Panc1 (cell line): ENCODE measurements around the gene KIAA0586. TPM values are rescaled to one million over a fixed set of nuclear protein-coding genes. Genes with fewer than 3 reads are reported as not detected.

Experiments
- ATAC-seq: fragments of 200-7000 bp; cut with Tn5 transposase; 2 replicates; pipeline ENCODE4 v1.9.1; 2020; ENCODE audit warnings: mild to moderate bottlenecking, moderate library complexity
- BruUV-seq: library from RNA; stranded (reverse); fragments of 400-500 nt; replicated peaks from 2 replicates; lab custom pipeline; 2021; lab: Mats Ljungman, UMichigan
- CTCF ChIA-PET: fragments of 300-600 bp; sonication (Branson Sonifier 250); formaldehyde crosslinking; loops from one replicate; lab custom pipeline; 2022; ENCODE audit warnings: antibody characterized with exemption; lab: Charles Lee
- POLR2A ChIA-PET: fragments of 300-600 bp; sonication (Branson Sonifier 250); formaldehyde crosslinking; loops from one replicate; lab custom pipeline; 2022; ENCODE audit warnings: antibody characterized with exemption; lab: Charles Lee
- DNase-seq: peaks from one replicate; pipeline ENCODE4 v3.0.0-alpha.2; 2010; ENCODE audit warnings: low read depth, low spot score
- H3K27ac ChIP-seq: 2 replicates; pipeline ENCODE4 v1.5.1; 2011; ENCODE audit warnings: mild to moderate bottlenecking, low read length, inconsistent platforms
- H3K27me3 ChIP-seq: fragments of 200-500 bp; sonication (Bioruptor generic); 2 replicates; pipeline ENCODE4 v1.6.0; 2014; ENCODE audit warnings: low read length, inconsistent platforms; ENCODE audit not compliant: control insufficient read depth, insufficient read depth
- H3K36me3 ChIP-seq: fragments of 200-500 bp; sonication (Bioruptor generic); 2 replicates; pipeline ENCODE4 v1.5.1; 2014; ENCODE audit warnings: inconsistent platforms, mild to moderate bottlenecking, low read length, moderate library complexity; ENCODE audit not compliant: control insufficient read depth, insufficient read depth
- H3K4me1 ChIP-seq: 2 replicates; pipeline ENCODE4 v1.5.1; 2011; ENCODE audit warnings: inconsistent platforms, mild to moderate bottlenecking, low read length, moderate library complexity; ENCODE audit not compliant: control insufficient read depth, insufficient read depth
- H3K4me3 ChIP-seq, 2 experiments: 2 replicates each; pipeline ENCODE4 v1.5.1; 2011 to 2012; ENCODE audit warnings: low read depth in 2 of 2, low read length in 2 of 2, mild to moderate bottlenecking in 2 of 2, inconsistent platforms in 1 of 2, moderate library complexity in 1 of 2
- H3K9me3 ChIP-seq: fragments of 200-500 bp; sonication (Bioruptor generic); 2 replicates; pipeline ENCODE4 v1.5.1; 2014; ENCODE audit warnings: low read depth, mild to moderate bottlenecking, inconsistent platforms, low read length, moderate library complexity; ENCODE audit not compliant: control insufficient read depth, insufficient read depth
- POLR2AphosphoS5 ChIP-seq: IDR thresholded peaks from 2 replicates; pipeline ENCODE4 v1.6.1; 2012; ENCODE audit warnings: mild to moderate bottlenecking, low read depth, low read length, moderate library complexity
- SIN3A ChIP-seq: IDR thresholded peaks from 2 replicates; pipeline ENCODE4 v1.6.1; 2012; ENCODE audit warnings: low read depth, mild to moderate bottlenecking, low read length, moderate library complexity, borderline replicate concordance; ENCODE audit not compliant: insufficient read depth
- TCF7L2 ChIP-seq: IDR thresholded peaks from 2 replicates; pipeline ENCODE4 v1.6.1; 2011; ENCODE audit warnings: mild to moderate bottlenecking, low read depth, low read length, inconsistent platforms
- in situ Hi-C: cut with HindIII; loops from 2 replicates; pipeline ENCODE4 v1.10.0; 2016; ENCODE audit warnings: low sequenced_read_pairs, low pct_unique_long_range_greater_than_20kb
- intact Hi-C: fragments of 100-400 bp; cut with micrococcal nuclease; formaldehyde crosslinking; loops from one replicate; pipeline ENCODE4 v1.10.0; 2022; ENCODE audit not compliant: unreplicated experiment
- total RNA-seq: library from RNA; stranded (reverse); gene quantifications from one replicate; pipeline ENCODE4 v1.2.1, GENCODE V29; 2021; ENCODE audit not compliant: unreplicated experiment
- TF ChIP-seq, protein P1 (sequence below), 2 experiments: IDR thresholded peaks; 2 replicates each; pipeline ENCODE4 v1.6.1; 2011 to 2012; ENCODE audit warnings: low read depth in 2 of 2, control low read depth in 1 of 2, low read length in 1 of 2, mild to moderate bottlenecking in 1 of 2, moderate library complexity in 1 of 2; ENCODE audit not compliant: insufficient read depth in 1 of 2
- TF ChIP-seq, protein P2 (sequence below): fragments of 450-650 bp; IDR thresholded peaks from 2 replicates; pipeline ENCODE4 v1.5.1; 2017; ENCODE audit warnings: mild to moderate bottlenecking

The KIAA0586 gene
- total RNA-seq, 1 experiment from 2014 or later: 14.7 TPM

DNA sequence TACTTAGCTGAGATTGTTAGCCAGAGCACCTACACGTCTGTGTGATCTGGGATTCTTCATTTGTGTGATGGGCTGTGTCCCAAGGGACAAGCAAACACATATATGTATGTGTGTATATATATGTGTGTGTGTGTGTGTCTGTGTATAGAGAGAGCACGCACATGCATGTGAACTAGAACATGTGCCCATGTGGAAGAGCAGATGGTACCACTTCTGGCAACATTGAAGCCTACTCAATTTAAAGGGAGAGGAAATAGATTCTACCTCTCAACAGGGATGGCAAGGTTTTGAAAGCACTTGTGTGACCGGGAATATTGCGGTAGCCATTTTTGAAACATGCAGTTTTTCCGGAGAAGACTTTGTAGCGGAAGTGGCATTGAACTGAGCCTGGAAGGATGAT, 30.4 kb upstream of the KIAA0586 start:
- H3K27ac ChIP-seq: no peak overlapping the region
- intact Hi-C loops: no loop called here
- H3K4me1 ChIP-seq: peaks cover 2% of the 10 kb centered on the region; the same call in 1 of the 2 replicates
- no peaks in the 10 kb centered on the region for H3K36me3 ChIP-seq
- H3K27me3 ChIP-seq: no peaks in the 10 kb centered on the region
- BruUV-seq: no TSS peak
- no peak overlapping the region for H3K4me3 ChIP-seq
- ATAC-seq (no peak), DNase-seq (no peak)
- no peaks in the 10 kb centered on the region for H3K9me3 ChIP-seq
- POLR2A ChIA-PET: no interaction called here
- TF ChIP-seq POLR2AphosphoS5: no peak
- TF ChIP-seq, protein P1, sequence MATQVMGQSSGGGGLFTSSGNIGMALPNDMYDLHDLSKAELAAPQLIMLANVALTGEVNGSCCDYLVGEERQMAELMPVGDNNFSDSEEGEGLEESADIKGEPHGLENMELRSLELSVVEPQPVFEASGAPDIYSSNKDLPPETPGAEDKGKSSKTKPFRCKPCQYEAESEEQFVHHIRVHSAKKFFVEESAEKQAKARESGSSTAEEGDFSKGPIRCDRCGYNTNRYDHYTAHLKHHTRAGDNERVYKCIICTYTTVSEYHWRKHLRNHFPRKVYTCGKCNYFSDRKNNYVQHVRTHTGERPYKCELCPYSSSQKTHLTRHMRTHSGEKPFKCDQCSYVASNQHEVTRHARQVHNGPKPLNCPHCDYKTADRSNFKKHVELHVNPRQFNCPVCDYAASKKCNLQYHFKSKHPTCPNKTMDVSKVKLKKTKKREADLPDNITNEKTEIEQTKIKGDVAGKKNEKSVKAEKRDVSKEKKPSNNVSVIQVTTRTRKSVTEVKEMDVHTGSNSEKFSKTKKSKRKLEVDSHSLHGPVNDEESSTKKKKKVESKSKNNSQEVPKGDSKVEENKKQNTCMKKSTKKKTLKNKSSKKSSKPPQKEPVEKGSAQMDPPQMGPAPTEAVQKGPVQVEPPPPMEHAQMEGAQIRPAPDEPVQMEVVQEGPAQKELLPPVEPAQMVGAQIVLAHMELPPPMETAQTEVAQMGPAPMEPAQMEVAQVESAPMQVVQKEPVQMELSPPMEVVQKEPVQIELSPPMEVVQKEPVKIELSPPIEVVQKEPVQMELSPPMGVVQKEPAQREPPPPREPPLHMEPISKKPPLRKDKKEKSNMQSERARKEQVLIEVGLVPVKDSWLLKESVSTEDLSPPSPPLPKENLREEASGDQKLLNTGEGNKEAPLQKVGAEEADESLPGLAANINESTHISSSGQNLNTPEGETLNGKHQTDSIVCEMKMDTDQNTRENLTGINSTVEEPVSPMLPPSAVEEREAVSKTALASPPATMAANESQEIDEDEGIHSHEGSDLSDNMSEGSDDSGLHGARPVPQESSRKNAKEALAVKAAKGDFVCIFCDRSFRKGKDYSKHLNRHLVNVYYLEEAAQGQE (IDR thresholded peaks at IDR 0.05; ENCODE audit: insufficient read depth in 1 of 2, low read depth in 2 of 2, low read length in 1 of 2): no peak
- TF ChIP-seq TCF7L2: no peak
- TF ChIP-seq SIN3A: no peak
- TF ChIP-seq, protein P2, sequence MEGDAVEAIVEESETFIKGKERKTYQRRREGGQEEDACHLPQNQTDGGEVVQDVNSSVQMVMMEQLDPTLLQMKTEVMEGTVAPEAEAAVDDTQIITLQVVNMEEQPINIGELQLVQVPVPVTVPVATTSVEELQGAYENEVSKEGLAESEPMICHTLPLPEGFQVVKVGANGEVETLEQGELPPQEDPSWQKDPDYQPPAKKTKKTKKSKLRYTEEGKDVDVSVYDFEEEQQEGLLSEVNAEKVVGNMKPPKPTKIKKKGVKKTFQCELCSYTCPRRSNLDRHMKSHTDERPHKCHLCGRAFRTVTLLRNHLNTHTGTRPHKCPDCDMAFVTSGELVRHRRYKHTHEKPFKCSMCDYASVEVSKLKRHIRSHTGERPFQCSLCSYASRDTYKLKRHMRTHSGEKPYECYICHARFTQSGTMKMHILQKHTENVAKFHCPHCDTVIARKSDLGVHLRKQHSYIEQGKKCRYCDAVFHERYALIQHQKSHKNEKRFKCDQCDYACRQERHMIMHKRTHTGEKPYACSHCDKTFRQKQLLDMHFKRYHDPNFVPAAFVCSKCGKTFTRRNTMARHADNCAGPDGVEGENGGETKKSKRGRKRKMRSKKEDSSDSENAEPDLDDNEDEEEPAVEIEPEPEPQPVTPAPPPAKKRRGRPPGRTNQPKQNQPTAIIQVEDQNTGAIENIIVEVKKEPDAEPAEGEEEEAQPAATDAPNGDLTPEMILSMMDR: no peak
- in situ Hi-C loops: no loop called here
- CTCF ChIA-PET: no interaction called here

DNA sequence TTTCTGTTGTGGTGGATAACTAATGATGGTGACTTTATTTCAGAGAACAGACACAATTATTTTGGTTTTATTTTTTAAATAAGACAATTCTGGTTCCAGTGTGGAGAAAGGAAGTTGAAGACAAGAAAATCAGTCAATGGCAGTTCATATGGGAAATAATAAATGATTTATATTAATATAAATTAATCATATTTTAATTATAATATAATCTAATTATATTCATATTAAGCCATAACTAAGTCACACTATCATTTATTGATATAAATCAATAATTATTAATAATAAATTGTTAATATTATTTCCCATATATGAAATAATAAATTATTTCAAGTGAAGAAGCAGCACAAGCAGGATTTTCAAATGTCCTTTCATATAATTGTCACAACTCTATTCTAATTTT, 29.0 kb upstream of the KIAA0586 start:
- in situ Hi-C loops: no loop called here
- H3K27me3 ChIP-seq: no peaks in the 10 kb centered on the region

More for the DNA sequence above, 29.0 kb upstream of the KIAA0586 start:
- BruUV-seq: no TSS peak
- ChIA-PET CTCF (no interaction called here), POLR2A (no interaction called here)
- ATAC-seq: no peak
- Histone ChIP-seq H3K36me3 (no peaks in the 10 kb centered on the region), H3K9me3 (no peaks in the 10 kb centered on the region), H3K4me1 (peaks cover 2% of the 10 kb centered on the region; the same call in 1 of the 2 replicates), H3K4me3 (no peak overlapping the region), H3K27ac (no peak overlapping the region)
- TF ChIP-seq TCF7L2 (no peak), POLR2AphosphoS5 (no peak), SIN3A (no peak)
- TF ChIP-seq, protein P1 (IDR thresholded peaks at IDR 0.05; ENCODE audit: insufficient read depth in 1 of 2, low read depth in 2 of 2, low read length in 1 of 2): no peak
- TF ChIP-seq, protein P2: no peak
- intact Hi-C loops: no loop called here
- DNase-seq: no peak
